ENCODE data around the gene SYNPO2. TPM values are rescaled to one million over a fixed set of nuclear protein-coding genes. Genes with fewer than 3 reads are reported as not detected.

SYNPO2 gene
- total RNA-seq, 1 donor from 2014 or later: 381 TPM

GRCh38 chr4:118935819-118936218 is 47.2 kb downstream of the SYNPO2 start:
- DNase-seq (ENCODE audit: low spot score): no peak

GRCh38 chr4:118936406-118936805 is 47.8 kb downstream of the SYNPO2 start:
- no peak for DNase-seq (ENCODE audit: low spot score)

GRCh38 chr4:118939169-118939783 is 50.6 kb downstream of the SYNPO2 start:
- DNase-seq (ENCODE audit: low spot score): no peak

- DNase-seq (ENCODE audit: low spot score): peak; percentile 65
Observed at GRCh38 chr4:118941149-118941548, 52.5 kb downstream of the SYNPO2 start.

- DNase-seq (ENCODE audit: low spot score): no peak
Observed at GRCh38 chr4:118941799-118942198, 53.1 kb downstream of the SYNPO2 start.

GRCh38 chr4:118942465-118942864 is 53.8 kb downstream of the SYNPO2 start:
- no peak for DNase-seq (ENCODE audit: low spot score)

- no peak for DNase-seq (ENCODE audit: low spot score)
Observed at GRCh38 chr4:118947095-118947494, 58.4 kb downstream of the SYNPO2 start.

GRCh38 chr4:118948545-118949144 is 60.0 kb downstream of the SYNPO2 start:
- no peak for DNase-seq (ENCODE audit: low spot score)

GRCh38 chr4:118950224-118950623 is 61.6 kb downstream of the SYNPO2 start:
- no peak for DNase-seq (ENCODE audit: low spot score)

GRCh38 chr4:118950929-118951570 is 62.4 kb downstream of the SYNPO2 start:
- DNase-seq (ENCODE audit: low spot score): no peak

GRCh38 chr4:118953276-118953675 is 64.6 kb downstream of the SYNPO2 start:
- DNase-seq (ENCODE audit: low spot score): no peak

GRCh38 chr4:118954246-118954645 is 65.6 kb downstream of the SYNPO2 start:
- DNase-seq (ENCODE audit: low spot score): no peak

GRCh38 chr4:118955515-118955914 is 66.9 kb downstream of the SYNPO2 start:
- no peak for DNase-seq (ENCODE audit: low spot score)

- DNase-seq (ENCODE audit: low spot score): no peak
Observed at GRCh38 chr4:118957722-118958445, 69.2 kb downstream of the SYNPO2 start.

GRCh38 chr4:118962540-118962939 is 73.9 kb downstream of the SYNPO2 start:
- DNase-seq (ENCODE audit: low spot score): no peak

GRCh38 chr4:118964891-118965411 is 76.3 kb downstream of the SYNPO2 start:
- DNase-seq (ENCODE audit: low spot score): peak; percentile 50

GRCh38 chr4:118967393-118967792 is 78.7 kb downstream of the SYNPO2 start:
- no peak for DNase-seq (ENCODE audit: low spot score)

GRCh38 chr4:118968005-118968404 is 79.4 kb downstream of the SYNPO2 start:
- peak; percentile 76 for DNase-seq (ENCODE audit: low spot score)

GRCh38 chr4:118968813-118969212 is 80.2 kb downstream of the SYNPO2 start:
- no peak for DNase-seq (ENCODE audit: low spot score)

GRCh38 chr4:118969359-118969758 is 80.7 kb downstream of the SYNPO2 start:
- peak; percentile 58 for DNase-seq (ENCODE audit: low spot score)

GRCh38 chr4:118972167-118972566 is 83.5 kb downstream of the SYNPO2 start:
- DNase-seq (ENCODE audit: low spot score): no peak

- no peak for DNase-seq (ENCODE audit: low spot score)
Observed at GRCh38 chr4:118973295-118973694, 84.6 kb downstream of the SYNPO2 start.

Measured in ureter (tissue), 1 donor.